ENCODE data around the gene TPM2. TPM values are rescaled to one million over a fixed set of nuclear protein-coding genes. Genes with fewer than 3 reads are reported as not detected.
A peak's percentile ranks its signal among the peaks of the same experiment; 100 is the strongest.

TPM2 gene
- total and polyA plus RNA-seq, 7 donors: 6,047 to 16,334 (median 9,199) TPM

- intact Hi-C loops (cut with DNase I): no loop called here
- Histone ChIP-seq H3K36me3 (ENCODE audit: insufficient read depth in 1 of 2, low read depth in 1 of 2) (peaks cover 27 to 81% of the 10 kb centered on the region in 2 donors), H3K4me1 (peaks cover 11% of the 10 kb centered on the region), H3K27ac (peak overlapping the region; percentile 53), H3K4me3 (no peak overlapping the region), H3K9me3 (no peaks in the 10 kb centered on the region), H3K27me3 (ENCODE audit: insufficient read depth in 3 of 3, low read length in 2 of 3) (no peaks in the 10 kb centered on the region)
- DNase-seq (peak; percentile 49 to 74), ATAC-seq (peak in 2 of 4 donors; percentile 30 to 37)
- peak; percentile 75 for TF ChIP-seq CTCF (IDR thresholded peaks at IDR 0.05)
- 31 to 48% (median 34%) methylated on average over 5 of the region's 5 CpGs for WGBS, 3 donors
These were observed 46.5 kb upstream of the TPM2 start for GRCh38 chr9:35736201-35736633.

GRCh38 chr9:35734096-35734495 lies 44.4 kb upstream of the TPM2 start:
- 79 to 90% (median 86%) methylated on average over 3 of the region's 3 CpGs for WGBS, 3 donors
- H3K4me1 ChIP-seq: peaks cover 29% of the 10 kb centered on the region
- intact Hi-C loops (cut with DNase I): loop anchor here in 1 of 2 donors (2.0 kb wide), 1 partner anchor 15 kb away; the partner anchor contains the start of genes GBA2 and RGP1
- H3K36me3 ChIP-seq (ENCODE audit: insufficient read depth in 1 of 2, low read depth in 1 of 2): peaks cover 11 to 60% of the 10 kb centered on the region in 2 donors
- TF ChIP-seq CTCF (IDR thresholded peaks at IDR 0.05): no peak
- DNase-seq (no peak), ATAC-seq (no peak)
- no peaks in the 10 kb centered on the region for H3K9me3 ChIP-seq
- peak overlapping the region; percentile 98 for H3K27ac ChIP-seq
- peak overlapping the region; percentile 82 for H3K4me3 ChIP-seq
- H3K27me3 ChIP-seq (ENCODE audit: insufficient read depth in 3 of 3, low read length in 2 of 3): no peaks in the 10 kb centered on the region

GRCh38 chr9:35732800-35733541 lies 43.2 kb upstream of the TPM2 start:
- DNase-seq (no peak), ATAC-seq (peak in 2 of 4 donors; percentile 0 to 1)
- peaks cover 6 to 48% of the 10 kb centered on the region in 2 donors for H3K36me3 ChIP-seq (ENCODE audit: insufficient read depth in 1 of 2, low read depth in 1 of 2)
- WGBS, 3 donors: 1 to 2% (median 1%) methylated on average over 14 of the region's 14 CpGs
- no peaks in the 10 kb centered on the region for H3K9me3 ChIP-seq
- intact Hi-C loops (cut with DNase I): no loop called here
- H3K27ac ChIP-seq: peak overlapping the region; percentile 98
- H3K27me3 ChIP-seq (ENCODE audit: insufficient read depth in 3 of 3, low read length in 2 of 3): no peaks in the 10 kb centered on the region
- TF ChIP-seq CTCF (IDR thresholded peaks at IDR 0.05): no peak
- H3K4me1 ChIP-seq: peaks cover 40% of the 10 kb centered on the region
- H3K4me3 ChIP-seq: peak overlapping the region; percentile 82

- no peak for TF ChIP-seq CTCF (IDR thresholded peaks at IDR 0.05)
- H3K4me1 ChIP-seq: peaks cover 47% of the 10 kb centered on the region
- peaks cover 0 to 42% of the 10 kb centered on the region in 2 donors for H3K36me3 ChIP-seq (ENCODE audit: insufficient read depth in 1 of 2, low read depth in 1 of 2)
- whole genome bisulfite sequencing, 3 donors: 0 to 1% (median 0%) methylated on average over 40 to 49 of the region's 49 CpGs
- H3K4me3 ChIP-seq: peak within 1 kb of the TSS; percentile 82
- H3K27ac ChIP-seq: peak within 1 kb of the TSS; percentile 98
- no peaks in the 10 kb centered on the region for H3K27me3 ChIP-seq (ENCODE audit: insufficient read depth in 3 of 3, low read length in 2 of 3)
- no peaks in the 10 kb centered on the region for H3K9me3 ChIP-seq
- ATAC-seq (peak; percentile 84 to 87 (median 86)), DNase-seq (peak; percentile 98 to 99)
- intact Hi-C loops (cut with DNase I): no loop called here
These were observed 42.6 kb upstream of the TPM2 start, which contains the start of the genes CREB3 and TLN1 for GRCh38 chr9:35732185-35732799. TSS of gene CREB3 (plus strand) at chr9:35732666. CDS start at chr9:35732773, 107 bp downstream. TSS of gene TLN1 (minus strand) at chr9:35732195. CDS start at chr9:35725694, 6,501 bp downstream.

All from psoas muscle (tissue), 8 donors.